Mammary epithelial cell (primary cell): ENCODE data around the gene PLCG2.

Experiments
- EZH2 ChIP-seq: IDR thresholded peaks from 2 replicates; pipeline ENCODE4 v1.6.1; 2012; ENCODE audit warnings: low read length, inconsistent platforms, borderline replicate concordance
- TF ChIP-seq, protein P1 (sequence below), 2 donors: IDR thresholded peaks in 1 of 2; conservative IDR thresholded peaks in 1 of 2; 2 replicates each; pipeline ENCODE4 v1.5.1; 2011 to 2012; ENCODE audit warnings: inconsistent platforms in 2 of 2, low read length in 2 of 2, mild to moderate bottlenecking in 2 of 2, control low read depth in 1 of 2, low read depth in 1 of 2; ENCODE audit not compliant: insufficient read depth in 1 of 2; ENCODE audit errors: extremely low read depth in 1 of 2

DNA sequence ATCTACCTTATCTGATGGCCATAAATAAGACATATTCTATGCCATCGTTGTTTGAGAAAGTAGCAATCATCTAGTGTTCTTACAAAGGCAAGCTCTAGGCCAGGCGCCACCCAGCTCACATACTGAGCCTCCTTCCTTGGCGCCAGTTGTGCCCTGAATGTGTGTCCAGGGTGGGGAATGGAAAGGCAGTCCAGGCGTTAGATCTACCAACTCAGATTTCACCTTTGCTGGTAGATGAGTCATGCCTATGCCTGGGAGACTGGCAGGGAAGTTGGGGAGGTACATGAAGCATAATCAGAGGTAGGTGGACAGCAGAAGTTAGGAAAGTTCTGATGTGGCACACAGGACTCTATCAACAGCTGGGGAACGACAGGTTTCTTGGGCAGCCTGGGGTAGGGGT, 208.6 kb downstream of the PLCG2 start:
- no peak for TF ChIP-seq EZH2
- TF ChIP-seq, protein P1, sequence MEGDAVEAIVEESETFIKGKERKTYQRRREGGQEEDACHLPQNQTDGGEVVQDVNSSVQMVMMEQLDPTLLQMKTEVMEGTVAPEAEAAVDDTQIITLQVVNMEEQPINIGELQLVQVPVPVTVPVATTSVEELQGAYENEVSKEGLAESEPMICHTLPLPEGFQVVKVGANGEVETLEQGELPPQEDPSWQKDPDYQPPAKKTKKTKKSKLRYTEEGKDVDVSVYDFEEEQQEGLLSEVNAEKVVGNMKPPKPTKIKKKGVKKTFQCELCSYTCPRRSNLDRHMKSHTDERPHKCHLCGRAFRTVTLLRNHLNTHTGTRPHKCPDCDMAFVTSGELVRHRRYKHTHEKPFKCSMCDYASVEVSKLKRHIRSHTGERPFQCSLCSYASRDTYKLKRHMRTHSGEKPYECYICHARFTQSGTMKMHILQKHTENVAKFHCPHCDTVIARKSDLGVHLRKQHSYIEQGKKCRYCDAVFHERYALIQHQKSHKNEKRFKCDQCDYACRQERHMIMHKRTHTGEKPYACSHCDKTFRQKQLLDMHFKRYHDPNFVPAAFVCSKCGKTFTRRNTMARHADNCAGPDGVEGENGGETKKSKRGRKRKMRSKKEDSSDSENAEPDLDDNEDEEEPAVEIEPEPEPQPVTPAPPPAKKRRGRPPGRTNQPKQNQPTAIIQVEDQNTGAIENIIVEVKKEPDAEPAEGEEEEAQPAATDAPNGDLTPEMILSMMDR (conservative IDR thresholded peaks at IDR 0.05 in 1 of 2, IDR thresholded peaks at IDR 0.05 in 1 of 2; ENCODE audit: extremely low read depth in 1 of 2, insufficient read depth in 1 of 2, low read depth in 1 of 2, low read length in 2 of 2): no peak
